HCEC 1CT (cell line): ENCODE data around the gene PLXDC2.

Experiments
- DNase-seq: peaks from one replicate; pipeline ENCODE4 v3.0.0-alpha.2; 2017

Gene PLXDC2

GRCh38 chr10:19817231-19817933 lies 1.1 kb downstream of the PLXDC2 start:
- no peak for DNase-seq

GRCh38 chr10:19818876-19819275 lies 2.6 kb downstream of the PLXDC2 start:
- no peak for DNase-seq

- DNase-seq = peak; percentile 33
Observed at GRCh38 chr10:19819419-19820033, 3.3 kb downstream of the PLXDC2 start.

GRCh38 chr10:19824381-19825342 lies 8.4 kb downstream of the PLXDC2 start:
- DNase-seq = no peak

- no peak for DNase-seq
Observed at GRCh38 chr10:19825700-19826099, 9.5 kb downstream of the PLXDC2 start.

GRCh38 chr10:19826712-19827111 lies 10.5 kb downstream of the PLXDC2 start:
- no peak for DNase-seq

- no peak for DNase-seq
Observed at GRCh38 chr10:19828278-19829049, 12.2 kb downstream of the PLXDC2 start.

- DNase-seq = no peak
Observed at GRCh38 chr10:19832699-19833098, 16.5 kb downstream of the PLXDC2 start.

- DNase-seq = no peak
Observed at GRCh38 chr10:19833170-19833824, 17.1 kb downstream of the PLXDC2 start.

GRCh38 chr10:19835952-19836351 lies 19.7 kb downstream of the PLXDC2 start:
- DNase-seq = no peak

GRCh38 chr10:19839090-19839489 lies 22.9 kb downstream of the PLXDC2 start:
- no peak for DNase-seq

- no peak for DNase-seq
Observed at GRCh38 chr10:19839552-19839951, 23.3 kb downstream of the PLXDC2 start.

GRCh38 chr10:19840776-19841175 lies 24.5 kb downstream of the PLXDC2 start:
- no peak for DNase-seq

GRCh38 chr10:19843487-19843886 lies 27.3 kb downstream of the PLXDC2 start:
- DNase-seq = no peak

- DNase-seq = no peak
Observed at GRCh38 chr10:19845503-19846368, 29.5 kb downstream of the PLXDC2 start.

- DNase-seq = no peak
Observed at GRCh38 chr10:19847321-19847720, 31.1 kb downstream of the PLXDC2 start.

- no peak for DNase-seq
Observed at GRCh38 chr10:19848226-19848985, 32.2 kb downstream of the PLXDC2 start.

GRCh38 chr10:19853831-19854230 lies 37.6 kb downstream of the PLXDC2 start:
- DNase-seq = no peak

GRCh38 chr10:19857876-19858275 lies 41.6 kb downstream of the PLXDC2 start:
- DNase-seq = no peak

- no peak for DNase-seq
Observed at GRCh38 chr10:19860107-19860506, 43.9 kb downstream of the PLXDC2 start.
